GM21723 (cell line): ENCODE data around the gene FILIP1L.

Experiments
- ATAC-seq: cut with Tn5 transposase; IDR thresholded peaks from one replicate; pipeline ENCODE4 v1.9.1; 2021; ENCODE audit warnings: mild to moderate bottlenecking, moderate library complexity; ENCODE audit not compliant: unreplicated experiment

The FILIP1L gene

DNA sequence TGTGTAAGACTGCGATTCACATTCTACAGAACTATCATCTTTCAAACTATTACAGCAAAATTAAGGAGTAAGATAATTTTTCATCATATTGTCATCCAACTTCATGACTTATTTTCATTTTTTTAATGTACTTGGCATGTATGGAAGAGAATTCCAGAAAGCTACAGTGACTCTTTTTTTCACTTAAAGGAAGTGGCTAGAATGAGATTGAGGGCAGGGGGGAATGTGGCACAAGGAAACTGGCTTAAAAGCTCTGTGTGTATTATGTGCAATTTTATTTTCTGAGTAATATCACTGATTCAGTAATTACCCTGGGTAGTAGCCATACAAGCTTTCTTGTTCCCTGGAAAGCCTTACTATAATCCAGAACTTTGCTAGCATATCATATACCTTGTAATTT is 94.6 kb downstream of the FILIP1L start:
- ATAC-seq = no peak

DNA sequence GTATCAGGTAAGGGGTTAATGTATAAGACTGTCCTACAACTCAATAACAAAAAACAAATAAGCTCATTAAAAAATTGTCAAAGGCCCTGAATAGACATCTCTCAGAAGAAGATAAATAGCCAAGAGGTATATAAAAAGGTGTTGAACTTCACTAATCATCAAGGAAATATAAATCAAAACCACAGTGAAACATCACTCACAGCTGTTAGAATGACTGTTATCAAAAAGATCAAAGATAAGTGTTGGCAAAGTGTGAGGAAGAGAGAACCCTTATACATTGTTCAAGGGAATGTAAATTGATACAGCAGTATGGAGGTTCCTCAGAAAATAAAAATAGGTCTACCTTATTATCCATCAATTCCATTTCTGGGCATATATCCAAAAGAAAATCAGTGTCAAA is 95.5 kb downstream of the FILIP1L start:
- ATAC-seq = no peak

DNA sequence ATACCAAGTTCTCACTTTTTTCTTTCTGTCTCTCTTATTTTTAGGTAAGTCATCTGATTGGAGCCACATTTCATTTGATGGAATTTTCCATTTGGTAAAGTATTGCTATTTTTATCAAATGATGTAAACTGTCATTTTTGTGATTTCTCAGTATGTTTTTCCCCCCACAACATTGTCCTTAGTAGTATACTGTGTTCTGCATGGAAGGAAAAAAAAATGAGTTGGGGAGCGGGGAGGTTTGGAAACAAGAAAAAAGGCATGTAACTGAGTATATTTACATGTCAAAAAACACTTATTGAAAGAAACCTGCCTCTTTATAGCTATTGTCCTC is 104.2 kb downstream of the FILIP1L start:
- no peak for ATAC-seq

DNA sequence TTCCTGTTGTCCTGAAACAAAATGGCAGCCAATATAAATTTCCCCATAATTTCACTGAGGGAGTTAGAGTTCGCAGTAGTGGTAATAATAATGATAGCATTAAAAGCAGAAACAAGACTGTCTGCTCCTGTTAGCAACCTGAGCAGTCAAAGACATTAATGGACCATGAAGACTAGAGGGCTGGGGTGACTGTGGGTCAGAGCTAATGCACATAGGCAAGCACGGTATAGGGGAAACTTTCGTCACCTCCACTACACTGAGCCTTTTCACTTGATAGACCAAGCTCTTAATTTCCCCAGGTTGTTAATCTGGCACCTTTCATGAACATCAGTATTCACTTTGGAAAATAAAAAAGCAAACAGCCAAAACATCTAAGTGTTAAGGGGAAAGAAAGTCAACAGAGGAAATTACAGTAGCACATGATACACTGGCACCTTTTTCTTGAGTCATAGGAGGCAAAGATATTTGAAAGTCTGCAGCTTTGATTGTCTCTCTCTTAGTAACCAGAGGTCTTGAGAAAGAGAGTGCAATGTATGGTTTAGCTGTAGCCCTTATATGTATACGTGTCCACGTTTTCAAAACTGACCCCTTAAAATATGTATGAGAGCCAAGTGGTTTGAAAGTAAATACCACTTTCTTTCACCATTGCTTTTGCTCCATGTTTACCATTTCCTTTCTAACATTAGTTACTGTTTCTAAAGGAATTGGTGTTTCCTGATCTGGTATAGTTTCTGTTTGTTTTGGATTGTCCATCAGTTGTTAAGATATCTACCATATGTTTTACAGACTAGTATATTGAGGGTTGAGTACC is 104.8 kb downstream of the FILIP1L start:
- no peak for ATAC-seq

DNA sequence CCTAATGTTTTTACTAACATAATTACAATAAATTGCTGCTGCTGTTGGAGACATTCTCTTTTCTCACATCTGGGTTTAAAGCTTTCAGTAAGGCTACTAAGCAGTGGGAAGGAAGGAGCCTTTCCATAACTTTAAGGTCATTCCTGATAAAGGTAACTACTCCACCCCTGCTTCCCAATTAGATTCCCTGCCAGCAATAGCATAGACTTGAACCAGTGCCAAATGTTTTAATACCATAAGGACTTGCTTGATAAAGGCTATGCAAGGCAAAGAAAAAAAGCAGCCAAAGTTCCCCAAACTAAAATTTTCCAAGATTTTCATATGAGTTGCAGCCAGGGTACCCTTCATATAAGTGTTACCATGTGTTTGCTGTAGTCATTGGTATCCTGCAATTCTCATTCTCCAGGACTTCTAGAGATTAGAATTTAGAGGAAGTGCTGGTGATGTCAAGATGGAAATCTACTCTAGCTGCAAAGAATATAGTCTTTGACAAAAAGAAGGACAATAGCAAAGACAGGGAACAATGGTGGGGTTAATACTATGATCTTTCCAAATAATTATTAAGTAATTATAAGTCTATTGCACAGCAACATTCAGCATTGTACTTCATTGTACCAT is 106.1 kb downstream of the FILIP1L start:
- ATAC-seq = no peak

DNA sequence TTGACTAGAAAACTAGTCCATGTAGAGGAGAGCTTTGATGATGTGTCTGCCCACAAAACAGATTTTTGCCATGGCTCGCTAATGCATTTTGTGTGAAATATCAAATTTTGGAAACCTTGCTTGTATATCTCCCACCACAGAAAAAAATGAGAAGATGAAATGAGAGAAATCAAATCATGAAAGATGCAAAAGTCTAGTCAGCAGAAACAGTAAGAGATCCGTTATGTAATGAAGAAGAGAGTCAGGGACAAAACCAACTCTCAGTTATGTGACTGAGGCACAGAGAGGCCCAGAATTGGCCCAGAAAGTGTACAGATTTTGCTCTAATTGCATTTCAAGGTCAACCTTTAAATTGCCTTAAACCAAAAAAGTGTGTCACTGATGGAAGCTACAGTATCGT is 107.0 kb downstream of the FILIP1L start:
- ATAC-seq = no peak

DNA sequence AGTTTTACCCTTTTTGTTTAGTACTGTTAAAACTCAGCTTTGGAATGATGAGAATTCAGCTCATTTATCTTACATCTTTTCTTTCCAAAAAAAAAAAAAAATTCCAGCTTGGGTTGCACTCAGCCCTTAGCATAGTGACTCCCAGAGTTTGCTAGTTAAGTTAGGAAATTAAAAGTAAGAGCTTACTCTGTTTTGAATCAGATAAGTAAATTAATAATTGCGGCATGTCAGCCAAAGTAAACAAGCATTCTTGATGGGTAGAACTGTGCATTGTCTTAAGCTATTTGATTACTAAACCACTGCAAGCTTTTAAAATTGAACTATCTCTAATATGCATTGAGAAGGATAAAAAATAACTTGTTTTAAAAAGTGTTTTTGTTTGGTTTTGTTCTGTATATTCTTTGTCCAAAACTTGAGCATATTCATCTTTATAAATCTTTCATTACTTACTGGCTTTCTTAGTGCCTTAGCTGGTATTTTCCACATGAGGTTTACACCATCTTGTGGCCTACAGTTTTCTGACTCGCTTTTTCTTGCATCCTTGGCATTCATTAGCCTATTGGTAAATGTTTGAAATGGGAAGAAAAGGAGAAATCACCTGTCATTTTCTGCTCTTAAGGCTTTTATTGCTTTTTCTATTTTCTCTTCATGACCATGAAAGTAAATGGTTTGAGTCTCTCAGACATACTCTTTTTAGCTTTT is 107.6 kb downstream of the FILIP1L start:
- ATAC-seq = no peak

DNA sequence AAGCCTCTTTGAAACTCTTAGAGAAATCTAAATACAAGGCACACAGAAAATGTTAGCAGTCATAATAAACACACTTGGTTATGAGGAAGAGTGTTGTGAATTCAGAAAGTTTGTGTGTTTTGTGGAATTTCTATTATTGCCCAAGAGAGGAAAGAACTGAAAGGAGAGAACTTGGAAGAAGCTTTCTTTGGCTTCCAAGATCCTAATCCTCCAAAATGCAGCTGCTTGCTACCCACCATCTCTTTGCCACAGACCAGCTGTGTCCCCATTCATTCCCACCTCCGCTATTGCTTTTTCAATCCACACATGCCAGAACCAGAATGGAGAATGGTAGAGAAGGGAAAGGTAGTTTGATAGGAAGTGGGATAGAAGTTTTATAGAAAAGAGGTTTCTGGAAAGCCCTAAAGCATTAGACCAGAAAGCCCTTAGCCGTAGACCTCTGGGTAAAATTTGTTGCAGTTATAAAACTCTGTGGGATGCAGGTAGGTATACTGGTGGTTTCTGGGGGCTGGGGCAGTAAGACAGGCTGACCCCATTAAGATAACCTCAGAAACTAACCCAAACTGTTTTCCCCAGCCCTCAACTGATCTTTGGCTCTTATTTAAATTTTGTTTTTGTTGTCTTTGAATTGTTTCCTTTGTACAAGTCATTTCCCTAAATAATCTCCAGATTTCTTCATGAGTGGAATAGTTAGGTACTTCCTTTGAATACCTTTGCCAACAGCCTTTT is 108.5 kb downstream of the FILIP1L start:
- no peak for ATAC-seq

DNA sequence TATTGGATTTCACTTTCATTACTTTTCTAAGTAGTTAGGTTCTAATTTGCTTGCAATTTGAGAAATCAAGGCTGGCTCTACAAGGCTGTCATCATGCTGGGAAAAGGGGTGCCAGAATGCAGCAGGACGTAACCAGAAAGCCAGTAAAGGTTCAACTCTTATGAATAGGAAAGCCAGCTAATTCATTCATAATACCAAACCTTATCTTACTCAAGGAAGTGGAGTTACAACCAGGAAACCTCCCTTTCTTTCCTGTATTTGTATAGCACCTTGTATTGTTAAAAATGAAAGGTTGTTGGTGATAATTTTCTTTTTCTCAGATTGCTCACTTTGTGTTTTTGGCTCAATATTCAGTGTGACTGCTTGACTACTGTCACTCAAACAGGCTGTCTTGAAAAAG is 109.4 kb downstream of the FILIP1L start:
- no peak for ATAC-seq

DNA sequence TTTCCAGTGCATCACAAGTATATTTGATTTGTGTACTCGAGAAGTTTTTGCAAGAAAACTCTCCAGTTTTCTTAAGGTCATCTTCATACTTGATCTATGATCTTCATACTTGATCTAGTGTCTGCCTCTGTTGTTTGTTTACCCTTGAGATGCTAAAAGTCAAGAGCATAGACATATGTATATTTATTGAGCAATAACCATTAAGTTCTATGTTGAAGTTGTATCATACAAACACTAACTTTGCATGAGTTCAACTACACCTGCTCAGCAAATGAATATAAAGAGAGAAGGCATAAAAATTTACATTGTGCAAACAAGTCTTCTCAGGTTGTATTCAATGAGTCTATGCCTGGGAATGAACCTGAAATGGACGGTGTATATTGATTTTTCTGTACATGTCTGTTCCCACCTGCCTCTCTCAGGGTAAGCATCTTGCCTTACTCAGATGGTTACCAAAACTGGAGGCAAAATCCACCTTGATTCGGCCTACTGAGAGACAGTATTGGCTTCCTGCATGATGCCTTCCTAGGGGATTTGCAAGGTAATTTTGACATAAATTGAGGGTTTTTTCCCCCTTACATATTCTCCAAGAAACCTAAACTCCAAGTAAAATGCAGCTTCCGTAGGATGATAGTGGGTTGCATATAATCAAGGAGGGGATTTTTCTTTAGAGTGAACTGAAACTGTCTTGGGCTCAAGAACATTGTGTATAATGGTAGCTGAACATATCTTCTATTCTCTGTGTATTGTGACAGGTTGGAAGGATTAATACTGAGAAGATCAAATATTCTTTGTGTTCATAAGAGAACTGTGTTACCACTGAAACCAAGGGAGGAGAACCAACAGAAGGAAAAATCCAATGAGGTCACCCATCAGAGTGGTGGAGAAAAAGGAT is 110.4 kb downstream of the FILIP1L start:
- peak; percentile 59 for ATAC-seq

DNA sequence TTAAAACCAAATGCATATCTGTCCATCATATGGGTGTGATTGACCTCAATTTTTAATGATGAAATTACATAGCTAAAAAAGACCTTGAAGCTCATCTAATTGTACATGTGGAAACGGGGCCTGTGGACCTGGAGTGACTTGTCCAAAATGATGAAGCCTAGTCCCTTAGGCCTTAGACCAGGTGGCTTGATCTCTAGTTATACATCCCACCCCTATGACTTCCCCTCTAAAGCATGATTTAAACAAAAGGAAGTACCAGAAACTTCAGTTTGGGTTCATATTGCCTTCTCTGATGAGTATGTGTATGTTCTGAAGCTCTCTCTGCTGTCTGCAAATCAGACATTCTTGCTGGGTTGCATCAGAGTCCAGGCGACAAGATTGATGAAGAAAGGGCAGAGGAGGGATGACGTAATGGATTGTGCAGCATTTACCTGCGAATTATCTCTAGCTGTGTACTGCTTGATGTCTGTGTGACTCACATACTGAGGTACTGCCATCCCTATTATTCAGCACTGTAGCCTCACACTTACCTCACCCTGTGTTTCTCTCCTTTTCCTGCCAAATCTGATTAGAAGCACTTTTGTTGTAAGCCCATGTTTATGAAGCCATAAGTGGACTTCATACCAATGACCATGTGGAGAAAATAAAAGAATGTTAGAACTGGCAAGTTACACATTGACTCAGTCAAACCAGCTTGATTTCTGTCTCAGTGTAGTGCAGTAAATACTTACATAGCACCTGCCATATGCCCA is 111.5 kb downstream of the FILIP1L start:
- ATAC-seq = no peak

DNA sequence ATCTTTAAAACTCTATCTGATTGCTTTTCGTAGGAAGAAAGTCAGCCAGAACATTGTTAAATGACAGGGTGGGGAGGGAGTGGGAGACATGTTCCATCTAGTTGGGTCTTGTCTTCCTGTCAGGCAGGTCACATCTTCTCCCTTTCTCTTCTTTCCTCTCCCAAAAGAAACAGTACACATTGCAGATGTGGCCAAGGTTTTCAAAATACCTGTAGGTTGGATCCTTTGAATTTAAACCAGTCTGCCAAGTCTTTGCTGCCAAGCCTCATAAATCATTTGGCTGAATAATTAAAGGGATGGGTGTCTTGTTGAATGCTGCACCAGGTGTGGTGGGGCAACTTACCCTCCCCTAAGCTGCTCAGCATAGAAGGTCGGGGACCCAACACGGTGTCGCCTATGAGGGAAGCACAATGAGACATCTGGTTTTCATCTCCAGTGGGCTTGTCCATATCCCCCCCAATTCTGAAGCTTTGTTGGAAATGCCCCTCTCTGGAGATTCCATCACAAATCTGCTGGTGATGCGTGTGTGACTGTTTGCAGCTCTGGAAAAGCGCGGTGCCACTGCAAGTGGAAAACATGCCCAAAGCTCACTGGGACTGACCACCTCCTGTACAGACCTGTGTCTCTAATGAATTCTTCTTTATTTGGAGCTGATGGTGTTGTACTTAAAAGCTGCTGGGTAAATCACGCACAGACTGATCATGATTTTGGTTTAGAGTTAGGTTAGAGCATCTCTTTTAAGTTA is 112.6 kb downstream of the FILIP1L start:
- no peak for ATAC-seq

DNA sequence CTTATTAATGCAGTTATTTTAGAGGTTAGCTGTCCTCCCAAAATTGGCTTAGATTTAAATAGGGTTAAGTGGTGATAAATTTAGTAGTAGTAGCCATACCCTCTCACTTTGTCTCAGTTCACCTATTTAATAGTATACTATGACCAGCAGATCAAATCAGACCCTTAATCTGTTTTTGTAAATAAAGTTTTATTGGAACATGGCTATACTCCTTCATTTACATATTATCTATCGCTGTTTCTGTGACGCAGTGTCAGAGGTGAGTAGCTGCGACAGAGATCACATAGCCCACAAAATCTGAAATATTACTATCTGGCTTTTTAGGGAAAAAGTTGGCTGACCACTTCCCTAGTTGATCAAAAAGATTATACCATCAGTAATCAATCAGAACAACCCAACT is 113.2 kb downstream of the FILIP1L start:
- ATAC-seq = no peak

DNA sequence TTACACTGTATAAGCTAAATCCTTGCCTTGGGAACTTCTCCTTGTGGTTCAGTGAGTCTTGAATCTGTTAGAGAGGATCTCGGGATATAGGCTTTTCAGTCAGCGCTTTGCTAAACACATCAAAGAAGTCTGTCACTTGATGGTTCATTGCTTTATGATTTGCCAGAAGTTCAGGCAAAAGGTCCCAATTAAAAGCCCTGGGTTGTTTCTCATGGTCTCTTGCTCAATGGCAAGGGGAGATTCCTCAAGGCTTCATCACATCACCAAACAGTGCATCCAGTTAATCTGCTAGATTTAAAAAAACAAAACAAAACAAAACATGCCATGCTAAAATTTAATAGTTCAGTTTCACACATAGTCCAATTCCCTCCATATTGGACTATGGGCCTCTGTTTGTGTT is 114.8 kb downstream of the FILIP1L start:
- ATAC-seq = no peak

DNA sequence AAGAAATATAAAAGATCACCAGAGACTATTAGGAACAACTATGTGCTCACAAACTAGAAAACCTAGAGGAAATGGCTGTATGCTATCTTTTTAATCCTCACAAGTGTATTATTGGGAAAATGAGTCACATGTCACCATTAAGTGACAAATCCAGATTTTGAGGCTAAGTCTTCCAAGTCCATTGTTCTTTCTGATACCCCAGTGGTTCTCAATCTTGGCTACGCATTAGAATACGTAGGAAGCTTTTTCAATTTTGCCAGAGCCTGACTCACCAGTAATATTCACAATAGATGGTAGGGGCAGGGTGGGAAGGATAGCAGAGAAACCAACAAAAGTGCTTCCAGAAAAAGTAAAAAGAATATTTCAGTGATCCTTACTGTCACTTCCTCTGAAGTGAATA is 117.0 kb downstream of the FILIP1L start:
- no peak for ATAC-seq

DNA sequence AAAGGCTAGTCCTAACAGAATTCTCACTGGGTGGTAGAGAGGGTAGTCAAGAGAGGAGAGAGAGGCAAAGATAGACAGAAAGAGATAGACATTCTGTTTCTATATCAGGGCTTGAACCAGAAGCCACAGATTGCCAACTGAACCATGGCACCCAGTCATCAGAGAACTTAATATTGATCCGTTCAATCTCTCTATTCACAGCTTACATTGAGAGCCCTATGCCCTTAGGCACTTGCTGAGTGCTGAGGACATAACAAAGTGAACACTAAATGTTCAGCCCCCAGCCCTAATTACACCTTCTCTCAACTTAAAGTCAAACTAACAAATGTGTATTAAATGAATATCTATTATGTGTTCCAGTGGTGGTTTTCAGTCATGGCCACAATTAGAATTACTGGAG is 124.1 kb downstream of the FILIP1L start:
- no peak for ATAC-seq

DNA sequence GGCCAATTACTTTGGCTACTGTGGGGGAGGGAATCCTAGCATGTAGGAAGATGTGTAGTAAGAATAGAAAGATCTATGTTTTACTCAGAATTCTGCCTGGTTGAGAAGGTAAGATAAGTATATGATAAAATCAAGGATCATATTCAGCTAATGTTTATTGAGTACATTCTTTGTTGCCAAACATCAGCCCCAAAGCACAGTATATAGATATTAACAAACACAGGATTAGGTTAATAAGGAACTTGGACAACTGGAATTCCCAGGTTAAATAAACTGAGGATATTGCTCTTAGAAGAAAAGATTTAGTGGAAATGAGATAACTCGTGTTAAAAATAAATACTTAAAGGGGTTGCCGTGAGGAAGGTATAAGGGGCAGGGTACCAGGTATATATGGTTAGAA is 129.6 kb downstream of the FILIP1L start:
- no peak for ATAC-seq

DNA sequence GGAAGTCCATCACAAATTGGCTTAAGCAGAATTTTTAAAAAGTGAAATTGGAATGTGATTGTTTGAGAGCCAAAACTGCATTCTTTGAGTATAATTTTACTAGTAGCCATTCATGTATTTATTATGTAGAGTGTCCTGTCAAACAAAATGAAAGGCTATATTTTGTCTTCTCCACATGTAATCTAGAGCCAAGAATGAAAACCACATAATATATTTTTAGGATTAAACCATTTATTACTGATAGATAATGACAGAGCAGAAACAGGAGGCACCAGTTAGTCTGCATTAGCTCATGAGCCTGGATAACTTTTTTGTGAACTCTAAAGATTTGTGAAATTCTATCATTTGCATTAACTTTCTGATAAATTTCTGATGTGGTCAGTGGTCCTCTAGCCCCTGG is 130.2 kb downstream of the FILIP1L start:
- no peak for ATAC-seq

DNA sequence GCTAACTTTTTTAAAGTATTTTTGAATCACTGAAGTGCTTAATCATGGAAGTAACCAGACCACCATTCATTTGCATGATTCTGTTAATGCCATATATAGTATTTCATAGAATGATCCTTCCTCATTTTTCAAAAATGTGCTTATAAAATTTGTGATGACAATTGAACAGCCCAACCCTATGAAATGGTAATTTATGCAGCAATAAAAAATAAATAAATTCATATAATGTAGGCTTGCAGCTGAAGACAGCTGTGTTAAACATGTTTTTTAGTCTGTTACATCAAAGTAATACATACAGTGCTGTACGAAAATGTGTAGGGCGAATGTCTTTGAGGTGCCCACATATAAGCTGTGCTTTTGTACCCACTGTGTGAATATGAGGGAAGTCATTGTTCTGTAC is 131.7 kb downstream of the FILIP1L start:
- ATAC-seq = no peak
